Heart right ventricle (tissue), 16 donors: ENCODE data around the gene RTF1. TPM values are rescaled to one million over a fixed set of nuclear protein-coding genes. Genes with fewer than 3 reads are reported as not detected.

Experiments used
- ATAC-seq, 8 donors: fragments of 200-7000 bp; cut with Tn5 transposase; one replicate each; pipeline ENCODE4 v1.9.1; 2020; ENCODE audit warnings: mild to moderate bottlenecking in 8 of 8, moderate library complexity in 8 of 8, moderate number of reproducible peaks in 1 of 8
- DNase-seq, 2 donors: peaks; one replicate each; pipeline ENCODE4 v3.0.0-alpha.2; 2020
- H3K27ac ChIP-seq, 10 donors: fragments of 200-600 bp; sonication (generic) in 2 of 10; one replicate each; pipeline versions ENCODE4 v1.5.0 to v1.8.0; 2020 to 2022; ENCODE audit warnings: mild to moderate bottlenecking in 3 of 10
- H3K27me3 ChIP-seq, 7 donors: fragments of 200-600 bp; one replicate each; pipeline ENCODE4 v1.8.0; 2021 to 2022; ENCODE audit warnings: mild to moderate bottlenecking in 2 of 7
- H3K36me3 ChIP-seq, 9 donors: fragments of 200-600 bp; sonication (generic) in 1 of 9; one replicate each; pipeline versions ENCODE4 v1.5.0 to v1.8.0; 2020 to 2022; ENCODE audit warnings: mild to moderate bottlenecking in 2 of 9
- H3K4me1 ChIP-seq, 9 donors: fragments of 200-600 bp; sonication (generic) in 1 of 9; one replicate each; pipeline versions ENCODE4 v1.5.0 to v1.8.0; 2020 to 2022; ENCODE audit warnings: mild to moderate bottlenecking in 4 of 9
- H3K4me3 ChIP-seq, 10 donors: fragments of 200-600 bp; sonication (generic) in 2 of 10; one replicate each; pipeline versions ENCODE4 v1.5.0 to v1.8.0; 2020 to 2022; ENCODE audit warnings: mild to moderate bottlenecking in 7 of 10, moderate library complexity in 2 of 10
- H3K9me3 ChIP-seq, 11 donors: fragments of 200-600 bp in 10 of 11; sonication (generic) in 2 of 11; one replicate each; pipeline versions ENCODE4 v1.5.0 to v1.8.0; 2013 to 2022; ENCODE audit warnings: mild to moderate bottlenecking in 2 of 11, control low read depth in 1 of 11, moderate library complexity in 1 of 11
- WGBS, 2 donors: extraction: QIAGEN DNeasy Blood & Tissue Kit; methylation state at CpG; one replicate each; pipeline ENCODE4 v1.1.7; 2013; ENCODE audit warnings: inconsistent platforms in 1 of 2; 5-methylcytosine and 5-hydroxymethylcytosine counted together
- intact Hi-C, 10 donors: fragments of 100-400 bp; cut with DNase I; formaldehyde crosslinking; loops; one replicate each; pipeline versions ENCODE4 v1.11.1 to v1.14.2; 2022
- polyA plus RNA-seq, 2 donors: library from polyadenylated mRNA; stranded (reverse); fragments of 200-250 nt; gene quantifications; one replicate each; pipeline ENCODE4 v1.2.3, GENCODE V29; 2013
- total RNA-seq, 10 donors: library from RNA; stranded (reverse); fragmentation: NEBNext Ultra II Directional in 3 of 10; extraction: Animal tissue kit (Norgen Biotek cat#: 25700) in 3 of 10; gene quantifications; one replicate each; pipeline versions ENCODE4 v1.2.1 to v1.2.4, GENCODE V29; 2021 to 2023
- TF ChIP-seq, protein P1 (sequence below), 9 donors: fragments of 200-600 bp; sonication (generic) in 2 of 9; IDR thresholded peaks; one replicate each; pipeline versions ENCODE4 v1.5.0 to v1.8.0; 2021 to 2022; ENCODE audit warnings: antibody characterized with exemption in 9 of 9, mild to moderate bottlenecking in 5 of 9, moderate library complexity in 1 of 9
- donor health status: Arrhythmogenic right ventricular cardiomyopathy.
- donor health status: ischemic (EF 13 %, LVEDD 7.1; RV severe dilation, severe dysfunction).
- donor health status: healthy with polysubstance abuse.
- donor health status: DM: no; HTN: yes; CAD: no.
- donor health status: DM: no; HTN: no; CAD: no.
- donor health status: ischemic (EF 25% LVEDD 6.9; RV normal size, moderate dysfunction).
- donor health status: ischemic (EF 25% LVEDD 5.7; RV mildly dilated, moderate dysfunction).
- donor health status: healthy.
- donor health status: DM: yes; HTN: yes; CAD: no.
- donor health status: Ischemic cardiomyopathy.
- donor health status: ischemic (EF 35%, LVEDD 5.7; RV mildly dilated, moderate dysfunction).
- donor health status: nonischemic (EF 11% LVEDD 7.7; RV severe dilation, severe dysfunction).
- donor health status: DM: yes; HTN: yes; CAD: no.
- donor health status: PGD.
- donor health status: ischemic (EF 29% LVEDD 5.4; RV normal size, mild dysfunction).
- donor health status: nonischemic (EF 23%, LVEDD 6.1; RV moderate dilation, normal function).

The RTF1 gene
- total and polyA plus RNA-seq, 12 donors = 10.8 to 38.0 (median 30.7) TPM

DNA sequence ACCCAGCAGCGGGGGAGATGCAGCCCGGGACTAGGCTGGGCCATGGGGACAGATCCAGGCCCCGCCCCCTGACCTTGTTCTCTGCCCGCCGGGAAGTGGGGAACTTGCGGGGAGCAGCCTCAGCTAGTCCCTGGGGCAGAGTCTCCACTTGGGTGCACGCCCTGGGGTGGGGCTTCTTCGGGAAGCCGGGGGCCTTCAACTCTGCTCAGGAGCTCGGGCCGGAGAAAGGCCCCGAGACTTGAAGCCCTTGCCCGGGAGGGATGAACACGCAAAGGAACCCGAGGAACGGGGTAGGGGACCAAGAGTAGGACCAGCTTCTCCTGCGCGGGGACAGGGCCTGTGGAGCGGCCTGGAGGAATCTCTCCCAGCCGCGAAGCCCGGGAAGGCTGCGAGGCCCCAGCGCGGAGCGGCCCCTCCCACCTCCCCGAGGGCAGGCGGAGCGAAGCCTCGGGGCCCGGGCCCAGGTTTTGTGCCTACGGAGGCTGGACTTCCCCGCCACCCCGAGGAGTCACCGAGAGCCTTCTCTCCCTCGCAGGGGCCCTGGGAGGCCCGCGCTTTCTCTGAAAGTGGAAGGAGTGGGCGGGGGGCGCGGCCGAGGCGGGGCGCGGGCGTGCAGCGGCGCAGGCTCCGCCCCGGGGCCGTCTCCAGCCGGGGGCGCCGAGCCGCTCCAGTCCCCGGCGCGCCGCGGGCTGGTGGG lies 76.5 kb downstream of the RTF1 start, which contains the start of gene ITPKA:
TSS of gene ITPKA (plus strand) at position 670 of the 697 bp plus-strand sequence. CDS start 54 bp downstream, outside the sequence.
- Histone ChIP-seq H3K36me3 (no peaks in the 10 kb centered on the region), H3K27ac (peak within 1 kb of the TSS in 7 of 10 donors; percentile 21 to 70 (median 55)), H3K27me3 (peaks cover 7 to 77% (median 56%) of the 10 kb centered on the region in 7 donors), H3K9me3 (no peaks in the 10 kb centered on the region), H3K4me3 (peak within 1 kb of the TSS; percentile 48 to 91 (median 70)), H3K4me1 (peaks cover 7 to 41% (median 34%) of the 10 kb centered on the region in 9 donors)
- intact Hi-C loops = loop anchor here in 2 of 10 donors (5.0 to 10.0 kb wide), 2 partner anchors 61 to 209 kb away; partner anchors contain the start of gene TYRO3 (in 1 of the 2)
- TF ChIP-seq, protein P1, sequence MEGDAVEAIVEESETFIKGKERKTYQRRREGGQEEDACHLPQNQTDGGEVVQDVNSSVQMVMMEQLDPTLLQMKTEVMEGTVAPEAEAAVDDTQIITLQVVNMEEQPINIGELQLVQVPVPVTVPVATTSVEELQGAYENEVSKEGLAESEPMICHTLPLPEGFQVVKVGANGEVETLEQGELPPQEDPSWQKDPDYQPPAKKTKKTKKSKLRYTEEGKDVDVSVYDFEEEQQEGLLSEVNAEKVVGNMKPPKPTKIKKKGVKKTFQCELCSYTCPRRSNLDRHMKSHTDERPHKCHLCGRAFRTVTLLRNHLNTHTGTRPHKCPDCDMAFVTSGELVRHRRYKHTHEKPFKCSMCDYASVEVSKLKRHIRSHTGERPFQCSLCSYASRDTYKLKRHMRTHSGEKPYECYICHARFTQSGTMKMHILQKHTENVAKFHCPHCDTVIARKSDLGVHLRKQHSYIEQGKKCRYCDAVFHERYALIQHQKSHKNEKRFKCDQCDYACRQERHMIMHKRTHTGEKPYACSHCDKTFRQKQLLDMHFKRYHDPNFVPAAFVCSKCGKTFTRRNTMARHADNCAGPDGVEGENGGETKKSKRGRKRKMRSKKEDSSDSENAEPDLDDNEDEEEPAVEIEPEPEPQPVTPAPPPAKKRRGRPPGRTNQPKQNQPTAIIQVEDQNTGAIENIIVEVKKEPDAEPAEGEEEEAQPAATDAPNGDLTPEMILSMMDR (IDR thresholded peaks at IDR 0.05) = peak in 1 of 9 donors; percentile 7
- ATAC-seq (peak; percentile 74 to 88 (median 81)), DNase-seq (peak; percentile 61 to 73)
- 0 to 1% methylated on average over 49 to 60 of the region's 60 CpGs for WGBS, 2 donors

DNA sequence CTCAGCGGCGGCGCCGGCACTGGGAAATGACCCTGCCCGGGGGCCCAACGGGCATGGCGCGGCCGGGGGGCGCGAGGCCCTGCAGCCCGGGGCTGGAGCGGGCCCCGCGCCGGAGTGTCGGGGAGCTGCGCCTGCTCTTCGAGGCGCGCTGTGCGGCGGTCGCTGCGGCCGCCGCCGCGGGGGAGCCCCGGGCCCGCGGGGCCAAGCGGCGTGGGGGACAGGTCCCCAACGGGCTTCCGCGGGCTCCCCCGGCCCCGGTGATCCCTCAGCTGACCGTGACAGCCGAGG lies 77.0 kb downstream of the RTF1 start:
- Histone ChIP-seq H3K9me3 (no peaks in the 10 kb centered on the region), H3K4me1 (peaks cover 7 to 41% (median 34%) of the 10 kb centered on the region in 9 donors), H3K4me3 (peak overlapping the region in 9 of 10 donors; percentile 47 to 91 (median 69)), H3K27ac (no peak overlapping the region), H3K27me3 (peaks cover 7 to 82% (median 61%) of the 10 kb centered on the region in 7 donors), H3K36me3 (no peaks in the 10 kb centered on the region)
- intact Hi-C loops = loop anchor here in 2 of 10 donors (5.0 to 10.0 kb wide), 2 partner anchors 61 to 208 kb away; partner anchors contain the start of gene TYRO3 (in 1 of the 2)
- TF ChIP-seq, protein P1 (IDR thresholded peaks at IDR 0.05) = no peak
- WGBS, 2 donors = 1% methylated on average over 19 to 41 of the region's 41 CpGs
- DNase-seq = no peak
- no peak for ATAC-seq

DNA sequence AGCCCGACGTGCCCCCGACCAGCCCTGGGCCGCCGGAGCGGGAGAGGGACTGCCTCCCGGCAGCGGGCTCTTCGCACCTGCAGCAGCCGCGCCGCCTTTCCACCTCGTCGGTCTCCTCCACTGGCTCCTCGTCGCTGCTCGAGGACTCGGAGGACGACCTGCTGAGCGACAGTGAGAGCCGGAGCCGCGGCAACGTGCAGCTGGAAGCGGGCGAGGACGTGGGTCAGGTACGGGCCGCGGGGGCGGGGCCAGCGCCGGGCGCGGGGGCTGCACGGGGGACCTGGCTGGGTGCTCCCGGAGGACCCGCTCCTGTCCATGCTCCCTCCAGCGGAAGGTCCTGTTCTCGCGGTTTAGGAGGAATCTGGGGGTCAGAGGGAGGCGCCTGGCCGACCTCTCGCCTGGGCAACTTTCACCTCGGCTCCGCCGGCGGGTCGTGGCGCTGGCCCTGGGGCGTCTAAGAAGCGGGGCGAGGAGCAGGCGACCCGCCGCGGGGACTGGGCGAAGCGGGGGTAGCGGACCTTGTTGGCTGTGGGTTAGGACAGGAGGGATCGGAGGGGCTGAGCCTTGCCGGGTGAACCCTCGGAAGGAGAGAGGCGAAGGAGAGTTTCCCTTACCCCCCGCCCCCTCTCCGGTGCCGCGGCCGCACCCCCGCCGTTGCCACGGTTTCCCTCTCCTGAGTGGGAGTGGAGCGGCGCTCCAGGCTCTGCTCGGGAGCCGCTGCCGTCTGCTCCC lies 77.5 kb downstream of the RTF1 start:
- peak overlapping the region in 9 of 10 donors; percentile 47 to 91 (median 69) for H3K4me3 ChIP-seq
- no peaks in the 10 kb centered on the region for H3K36me3 ChIP-seq
- no peak overlapping the region for H3K27ac ChIP-seq
- intact Hi-C loops = loop anchor here in 2 of 10 donors (5.0 to 10.0 kb wide), 2 partner anchors 60 to 208 kb away; partner anchors contain the start of gene TYRO3 (in 1 of the 2)
- H3K9me3 ChIP-seq = no peaks in the 10 kb centered on the region
- peak in 1 of 8 donors; percentile 3 for ATAC-seq
- 2% methylated on average over 73 to 75 of the region's 77 CpGs for WGBS, 2 donors
- TF ChIP-seq, protein P1 (IDR thresholded peaks at IDR 0.05) = peak in 1 of 9 donors; percentile 5
- peaks cover 7 to 41% (median 34%) of the 10 kb centered on the region in 9 donors for H3K4me1 ChIP-seq
- peaks cover 7 to 87% (median 61%) of the 10 kb centered on the region in 7 donors for H3K27me3 ChIP-seq
- no peak for DNase-seq
